Activated CD4-positive, alpha-beta T cell treated with anti-CD3 and anti-CD28 coated beads for 4 hours (primary cell): ENCODE measurements around the gene SH2D3C.
A peak's percentile ranks its signal among the peaks of the same experiment; 100 is the strongest.

Experiments
- DNase-seq, 2 donors: peaks; one replicate each; pipeline ENCODE4 v3.0.0-alpha.2; 2020

Gene SH2D3C

GRCh38 chr9:127716412-127716811, 62.1 kb downstream of the SH2D3C start:
- DNase-seq = no peak

- DNase-seq = peak; percentile 96 to 97
These were observed 62.8 kb downstream of the SH2D3C start, which contains the start of the genes PTRH1 and TTC16 for GRCh38 chr9:127715470-127716337. PTRH1 (minus strand) TSS chr9:127715663; CDS start chr9:127715639, 24 bp downstream. TTC16 (plus strand) TSS chr9:127716079; CDS start chr9:127716146, 67 bp downstream.

- no peak for DNase-seq
These were observed 63.5 kb downstream of the SH2D3C start for GRCh38 chr9:127714951-127715469.

GRCh38 chr9:127714020-127714750, 64.3 kb downstream of the SH2D3C start:
- DNase-seq = no peak

GRCh38 chr9:127712867-127713266, 65.6 kb downstream of the SH2D3C start:
- DNase-seq = no peak

- DNase-seq = no peak
These were observed 66.1 kb downstream of the SH2D3C start for GRCh38 chr9:127712371-127712770.

GRCh38 chr9:127711831-127712274, 66.6 kb downstream of the SH2D3C start:
- no peak for DNase-seq

GRCh38 chr9:127711226-127711701, 67.2 kb downstream of the SH2D3C start:
- DNase-seq = no peak

GRCh38 chr9:127710204-127710783, 68.2 kb downstream of the SH2D3C start:
- no peak for DNase-seq

GRCh38 chr9:127708952-127709587, 69.4 kb downstream of the SH2D3C start:
- DNase-seq = no peak

GRCh38 chr9:127707766-127708165, 70.7 kb downstream of the SH2D3C start:
- peak; percentile 19 to 46 for DNase-seq

- DNase-seq = no peak
These were observed 71.6 kb downstream of the SH2D3C start, which contains the start of gene CFAP157 for GRCh38 chr9:127706836-127707241. CFAP157 (plus strand) TSS chr9:127706988; CDS start chr9:127707032, 44 bp downstream.

- no peak for DNase-seq
These were observed 72.7 kb downstream of the SH2D3C start for GRCh38 chr9:127705577-127706379.

GRCh38 chr9:127703289-127703946, 75.0 kb downstream of the SH2D3C start:
- DNase-seq = no peak

GRCh38 chr9:127700594-127701255, 77.7 kb downstream of the SH2D3C start:
- DNase-seq = no peak

- no peak for DNase-seq
These were observed 78.3 kb downstream of the SH2D3C start for GRCh38 chr9:127700140-127700539.

- peak; percentile 81 to 83 for DNase-seq
These were observed 79.3 kb downstream of the SH2D3C start for GRCh38 chr9:127698985-127699670.

GRCh38 chr9:127698386-127698785, 80.1 kb downstream of the SH2D3C start:
- DNase-seq = no peak

GRCh38 chr9:127697575-127697974, 80.9 kb downstream of the SH2D3C start:
- DNase-seq = no peak
